DND-41 (cell line): ENCODE results near the gene MED28.

Source experiments
- CTCF ChIP-seq: IDR thresholded peaks from 2 replicates; pipeline ENCODE4 v1.5.1; 2012; ENCODE audit warnings: borderline replicate concordance, low read length, moderate library complexity, mild to moderate bottlenecking; ENCODE audit not compliant: poor library complexity, severe bottlenecking; ENCODE audit errors: extremely low read depth
- EZH2 ChIP-seq: IDR thresholded peaks from 3 replicates; pipeline ENCODE4 v1.6.1; 2012; ENCODE audit warnings: borderline replicate concordance, low read depth, mild to moderate bottlenecking, moderate library complexity, low read length, inconsistent platforms; ENCODE audit not compliant: severe bottlenecking

DNA sequence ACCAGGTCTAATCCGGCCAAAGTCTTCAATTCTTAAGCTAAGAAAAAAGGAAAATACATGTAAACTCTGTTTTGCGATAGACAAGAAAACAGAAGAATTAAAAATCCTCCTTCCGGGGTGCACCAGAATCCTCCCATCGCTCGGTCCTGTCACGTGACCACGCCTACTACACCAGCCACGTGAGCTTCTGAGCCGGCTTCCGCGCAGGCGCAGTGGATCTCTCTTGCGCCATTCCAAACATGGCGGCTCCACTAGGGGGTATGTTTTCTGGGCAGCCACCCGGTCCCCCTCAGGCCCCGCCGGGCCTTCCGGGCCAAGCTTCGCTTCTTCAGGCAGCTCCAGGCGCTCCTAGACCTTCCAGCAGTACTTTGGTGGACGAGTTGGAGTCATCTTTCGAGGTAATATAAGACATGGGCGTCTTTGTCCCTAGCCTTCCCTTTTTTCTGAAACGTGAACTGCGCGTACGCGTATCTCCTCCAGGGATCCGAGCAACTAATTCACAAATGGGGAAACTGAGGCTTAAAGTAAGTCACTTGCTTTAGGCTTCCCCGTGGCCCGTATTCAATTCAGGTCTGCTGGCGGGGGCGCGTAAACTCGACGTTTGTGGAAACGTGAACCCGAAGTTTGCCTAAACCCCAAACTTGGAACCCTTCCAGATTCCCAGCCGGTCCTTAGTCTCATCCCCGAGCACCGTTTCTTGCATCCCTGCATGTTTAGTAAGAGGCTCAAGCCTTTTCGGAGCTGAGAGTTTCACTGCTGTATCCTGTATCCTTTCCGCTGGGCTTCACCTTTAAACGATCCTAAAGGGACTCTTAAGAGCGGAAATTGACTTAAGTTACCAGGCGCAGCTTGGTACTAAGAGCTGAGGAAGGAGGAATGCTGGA, at the start of gene MED28:
- TF ChIP-seq CTCF: no peak
- no peak for TF ChIP-seq EZH2
